H9 (cell line): ENCODE results near the gene THSD7A. TPM values are rescaled to one million over a fixed set of nuclear protein-coding genes. Genes with fewer than 3 reads are reported as not detected.

Experiments used
- DNase-seq: peaks from one replicate; pipeline ENCODE4 v3.0.0-alpha.2; 2017
- H2AFZ ChIP-seq: one replicate; pipeline ENCODE4 v1.6.1; 2013; ENCODE audit warnings: mild to moderate bottlenecking, low read length, control low read depth, moderate library complexity
- H2AK5ac ChIP-seq: 2 replicates; pipeline ENCODE4 v1.6.1; 2013; ENCODE audit warnings: low read length, control low read depth, mixed read lengths; ENCODE audit not compliant: insufficient read length
- H2BK120ac ChIP-seq: one replicate; pipeline ENCODE4 v1.6.1; 2013; ENCODE audit warnings: low read depth, mild to moderate bottlenecking, low read length, control low read depth, inconsistent platforms; ENCODE audit not compliant: poor library complexity, severe bottlenecking
- H2BK12ac ChIP-seq: 2 replicates; pipeline ENCODE4 v1.6.1; 2013; ENCODE audit warnings: low read length, control low read depth, mixed read lengths, low read depth; ENCODE audit not compliant: insufficient read length
- H2BK15ac ChIP-seq: 2 replicates; pipeline ENCODE4 v1.6.1; 2013; ENCODE audit warnings: low read depth, low read length, control low read depth
- H2BK20ac ChIP-seq: one replicate; pipeline ENCODE4 v1.6.1; 2013; ENCODE audit warnings: low read depth, mild to moderate bottlenecking, low read length, control low read depth, inconsistent platforms; ENCODE audit not compliant: poor library complexity, severe bottlenecking
- H2BK5ac ChIP-seq: 2 replicates; pipeline ENCODE4 v1.6.1; 2013; ENCODE audit warnings: low read length, control low read depth, mixed read lengths; ENCODE audit not compliant: insufficient read length
- H3K14ac ChIP-seq: 2 replicates; pipeline ENCODE4 v1.6.1; 2013; ENCODE audit warnings: low read length, control low read depth; ENCODE audit not compliant: insufficient read depth
- H3K18ac ChIP-seq: 2 replicates; pipeline ENCODE4 v1.6.1; 2013; ENCODE audit warnings: low read depth, mild to moderate bottlenecking, mixed read lengths, low read length, control low read depth; ENCODE audit not compliant: insufficient read length
- H3K23ac ChIP-seq: 2 replicates; pipeline ENCODE4 v1.6.1; 2013; ENCODE audit warnings: low read length, control low read depth, mixed read lengths, low read depth; ENCODE audit not compliant: insufficient read length
- H3K23me2 ChIP-seq: 2 replicates; pipeline ENCODE4 v1.6.1; 2013; ENCODE audit warnings: low read depth, mild to moderate bottlenecking, mixed read lengths, low read length, control low read depth; ENCODE audit not compliant: insufficient read length, poor library complexity, severe bottlenecking
- H3K27ac ChIP-seq: 2 replicates; pipeline ENCODE4 v1.5.1; 2013; ENCODE audit warnings: low read length, control low read depth, mixed read lengths, low read depth; ENCODE audit not compliant: insufficient read length
- H3K27me3 ChIP-seq: 2 replicates; pipeline ENCODE4 v1.6.1; 2013; ENCODE audit warnings: low read length, control low read depth, inconsistent platforms; ENCODE audit not compliant: insufficient read depth
- H3K4ac ChIP-seq: 2 replicates; pipeline ENCODE4 v1.6.1; 2013; ENCODE audit warnings: low read depth, mild to moderate bottlenecking, control low read depth, inconsistent platforms, low read length, moderate library complexity
- H3K4me1 ChIP-seq: 2 replicates; pipeline ENCODE4 v1.6.1; 2013; ENCODE audit warnings: low read length, control low read depth, inconsistent platforms; ENCODE audit not compliant: insufficient read depth
- H3K4me2 ChIP-seq: 2 replicates; pipeline ENCODE4 v1.6.1; 2013; ENCODE audit warnings: low read length, control low read depth, mixed read lengths; ENCODE audit not compliant: insufficient read length, insufficient read depth
- H3K56ac ChIP-seq: 2 replicates; pipeline ENCODE4 v1.6.1; 2013; ENCODE audit warnings: low read depth, mild to moderate bottlenecking, mixed read lengths, low read length, control low read depth; ENCODE audit not compliant: insufficient read length
- H3K79me1 ChIP-seq: 2 replicates; pipeline ENCODE4 v1.6.1; 2013; ENCODE audit warnings: low read depth, mild to moderate bottlenecking, moderate library complexity, low read length, control low read depth, inconsistent platforms; ENCODE audit not compliant: insufficient read depth, poor library complexity, severe bottlenecking
- H3K79me2 ChIP-seq: 2 replicates; pipeline ENCODE4 v1.6.1; 2013; ENCODE audit warnings: low read length, control low read depth, inconsistent platforms; ENCODE audit not compliant: insufficient read depth
- H3K9ac ChIP-seq: 2 replicates; pipeline ENCODE4 v1.6.1; 2013; ENCODE audit warnings: low read length, control low read depth, mixed read lengths; ENCODE audit not compliant: insufficient read length; ENCODE audit errors: extremely low read depth
- H3K9me3 ChIP-seq: one replicate; pipeline ENCODE4 v1.6.1; 2013; ENCODE audit warnings: low read depth, low read length, inconsistent platforms; ENCODE audit not compliant: control insufficient read depth
- H3T11ph ChIP-seq: one replicate; pipeline ENCODE4 v1.6.1; 2013; ENCODE audit warnings: mild to moderate bottlenecking, low read length, control low read depth, inconsistent platforms
- H4K20me1 ChIP-seq: one replicate; pipeline ENCODE4 v1.6.1; 2013; ENCODE audit not compliant: control insufficient read depth, insufficient read length, insufficient read depth
- H4K5ac ChIP-seq: 2 replicates; pipeline ENCODE4 v1.6.1; 2013; ENCODE audit warnings: low read depth, mild to moderate bottlenecking, mixed read lengths, low read length, control low read depth; ENCODE audit not compliant: insufficient read length
- H4K8ac ChIP-seq: replicated peaks from 2 replicates; pipeline ENCODE4 v1.6.1; 2013; ENCODE audit warnings: low read length, control low read depth, mixed read lengths, low read depth; ENCODE audit not compliant: insufficient read length
- H4K91ac ChIP-seq: 2 replicates; pipeline ENCODE4 v1.6.1; 2013; ENCODE audit warnings: low read depth, mild to moderate bottlenecking, moderate library complexity, mixed read lengths, low read length, control low read depth; ENCODE audit not compliant: insufficient read length
- H3K27ac Mint-ChIP-seq, 3 experiments: 2 replicates in 2 of 3; 3 replicates in 1 of 3; pipeline ENCODE4 v1.8.0; 2020 to 2021; ENCODE audit warnings: mixed read lengths in 3 of 3, mild to moderate bottlenecking in 1 of 3, moderate library complexity in 1 of 3
- H3K27me3 Mint-ChIP-seq: 2 replicates; pipeline ENCODE4 v1.8.0; 2021; ENCODE audit warnings: low read depth, mild to moderate bottlenecking, moderate library complexity, mixed read lengths
- H3K36me3 Mint-ChIP-seq, 3 experiments: 2 replicates in 2 of 3; 3 replicates in 1 of 3; pipeline ENCODE4 v1.8.0; 2020 to 2021; ENCODE audit warnings: low read depth in 3 of 3, mixed read lengths in 3 of 3; ENCODE audit not compliant: insufficient read depth in 1 of 3
- H3K4me1 Mint-ChIP-seq, 2 experiments: 2 replicates each; pipeline ENCODE4 v1.8.0; 2020; ENCODE audit warnings: mixed read lengths in 2 of 2
- H3K4me3 Mint-ChIP-seq, 2 experiments: 2 replicates in 1 of 2; 3 replicates in 1 of 2; pipeline ENCODE4 v1.8.0; 2020 to 2021; ENCODE audit warnings: mild to moderate bottlenecking in 2 of 2, mixed read lengths in 2 of 2, moderate library complexity in 1 of 2
- H3K9me3 Mint-ChIP-seq, 2 experiments: 2 replicates in 1 of 2; 3 replicates in 1 of 2; pipeline ENCODE4 v1.8.0; 2020; ENCODE audit warnings: mild to moderate bottlenecking in 2 of 2, mixed read lengths in 2 of 2, moderate library complexity in 1 of 2
- CTCF ChIP-seq: fragments of 200-600 bp; sonication (generic); conservative IDR thresholded peaks from 3 replicates; pipeline ENCODE4 v1.8.0; 2021; ENCODE audit warnings: antibody characterized with exemption, mild to moderate bottlenecking
- WGBS: extraction: QIAGEN DNeasy Blood & Tissue Kit; methylation state at CpG from one replicate; pipeline ENCODE4 v1.1.7; 2013; ENCODE audit warnings: missing lambda C conversion rate, low lambda C conversion rate, mixed read lengths; ENCODE audit not compliant: insufficient read length; ENCODE audit errors: extremely low coverage; 5-methylcytosine and 5-hydroxymethylcytosine counted together
- total RNA-seq: library from RNA; stranded (reverse); gene quantifications from 2 replicates; pipeline ENCODE4 v1.2.1, GENCODE V29; 2021

The THSD7A gene
- total RNA-seq, 1 experiment from 2014 or later: 0.42 TPM

GRCh38 chr7:11469028-11469745 lies 362.8 kb downstream of the THSD7A start:
- H3K23ac ChIP-seq: no peak overlapping the region
- no peak overlapping the region for H4K5ac ChIP-seq
- H3K4ac ChIP-seq: no peak overlapping the region
- H3K9me3 Mint-ChIP-seq: no peaks in the 10 kb centered on the region
- no peaks in the 10 kb centered on the region for H3K9me3 ChIP-seq
- H2AFZ ChIP-seq: no peak overlapping the region
- H3K4me1 ChIP-seq: no peaks in the 10 kb centered on the region
- H3K27ac ChIP-seq: no peak overlapping the region
- H3T11ph ChIP-seq: no peak overlapping the region
- no peak overlapping the region for H3K9ac ChIP-seq
- no peak overlapping the region for H2BK12ac ChIP-seq
- no peak for DNase-seq
- H3K79me2 ChIP-seq: 0 out of 2 replicates have a peak, but pooled peaks cover 2% of the 10 kb centered on the region
- no peaks in the 10 kb centered on the region for H4K20me1 ChIP-seq
- no peaks in the 10 kb centered on the region for H3K36me3 Mint-ChIP-seq
- no peaks in the 10 kb centered on the region for H3K79me1 ChIP-seq
- no peaks in the 10 kb centered on the region for H3K27me3 Mint-ChIP-seq
- H2AK5ac ChIP-seq: no peak overlapping the region
- TF ChIP-seq CTCF: no peak
- WGBS: no CpG with 5 or more reads among the region's 3 CpGs
- no peak overlapping the region for H2BK15ac ChIP-seq
- no peak overlapping the region for H3K56ac ChIP-seq
- H2BK5ac ChIP-seq: no peak overlapping the region
- H3K4me1 Mint-ChIP-seq: no peaks in the 10 kb centered on the region; a peak in 1 of 4 replicates
- H3K27ac Mint-ChIP-seq: no peak overlapping the region
- H3K18ac ChIP-seq: no peak overlapping the region
- no peak overlapping the region for H3K4me2 ChIP-seq
- H4K91ac ChIP-seq: no peak overlapping the region
- H4K8ac ChIP-seq: no peak overlapping the region
- no peaks in the 10 kb centered on the region for H3K27me3 ChIP-seq
- no peak overlapping the region for H3K4me3 Mint-ChIP-seq
- no peaks in the 10 kb centered on the region for H3K23me2 ChIP-seq
- no peak overlapping the region for H2BK120ac ChIP-seq
- H3K14ac ChIP-seq: no peak overlapping the region
- H2BK20ac ChIP-seq: no peak overlapping the region
